GM23338 (cell line): ENCODE measurements around the gene TBC1D3B. TPM values are rescaled to one million over a fixed set of nuclear protein-coding genes. Genes with fewer than 3 reads are reported as not detected.
A peak's percentile ranks its signal among the peaks of the same experiment; 100 is the strongest.

Experiments used
- ATAC-seq: fragments of 200-7000 bp; cut with Tn5 transposase; 3 replicates; pipeline ENCODE4 v1.9.1; 2020
- DNase-seq: peaks from one replicate; pipeline ENCODE4 v3.0.0-alpha.2; 2015; ENCODE audit warnings: low spot score
- H2AFZ ChIP-seq: fragments of 200-600 bp; sonication (generic); 2 replicates; pipeline ENCODE4 v1.8.0; 2016; ENCODE audit warnings: antibody characterized with exemption, mild to moderate bottlenecking, moderate library complexity
- H3F3A ChIP-seq: fragments of 200-600 bp; sonication (generic); replicated peaks from 2 replicates; pipeline ENCODE4 v1.8.0; 2017; ENCODE audit warnings: antibody characterized with exemption, mixed run types, low read depth
- H3K27ac ChIP-seq: fragments of 200-600 bp; sonication (generic); 2 replicates; pipeline ENCODE4 v1.6.1; 2016; ENCODE audit warnings: low read depth
- H3K27me3 ChIP-seq: fragments of 200-600 bp; sonication (generic); 2 replicates; pipeline ENCODE4 v1.8.0; 2016; ENCODE audit warnings: mild to moderate bottlenecking, mixed run types, moderate library complexity; ENCODE audit not compliant: insufficient read depth
- H3K36me3 ChIP-seq: fragments of 200-600 bp; sonication (generic); 2 replicates; pipeline ENCODE4 v1.8.0; 2016; ENCODE audit warnings: mild to moderate bottlenecking; ENCODE audit not compliant: insufficient read depth
- H3K4me1 ChIP-seq: fragments of 200-600 bp; sonication (generic); 2 replicates; pipeline ENCODE4 v1.8.0; 2016; ENCODE audit warnings: mild to moderate bottlenecking, moderate library complexity; ENCODE audit not compliant: insufficient read depth
- H3K4me2 ChIP-seq: fragments of 200-600 bp; sonication (generic); 2 replicates; pipeline ENCODE4 v1.7.1; 2017; ENCODE audit warnings: mixed run types
- H3K4me3 ChIP-seq: fragments of 200-600 bp; sonication (generic); 2 replicates; pipeline ENCODE4 v1.6.1; 2016; ENCODE audit warnings: mixed run types
- H3K79me2 ChIP-seq: fragments of 200-600 bp; sonication (generic); replicated peaks from 2 replicates; pipeline ENCODE4 v1.8.0; 2017; ENCODE audit warnings: mild to moderate bottlenecking; ENCODE audit not compliant: insufficient read depth
- H3K9me2 ChIP-seq: fragments of 200-600 bp; sonication (generic); 2 replicates; pipeline ENCODE4 v1.8.0; 2017; ENCODE audit not compliant: insufficient read depth
- H4K20me1 ChIP-seq: fragments of 200-600 bp; sonication (generic); replicated peaks from 2 replicates; pipeline ENCODE4 v1.8.0; 2017; ENCODE audit warnings: mild to moderate bottlenecking; ENCODE audit not compliant: insufficient read depth
- H3K27ac Mint-ChIP-seq: 2 replicates; pipeline ENCODE4 v1.8.0; 2020; ENCODE audit warnings: inconsistent platforms, mild to moderate bottlenecking, moderate library complexity, mixed read lengths
- H3K27me3 Mint-ChIP-seq: 3 replicates; pipeline ENCODE4 v1.8.0; 2022; ENCODE audit warnings: low read depth, mild to moderate bottlenecking, moderate library complexity, mixed read lengths, inconsistent platforms; ENCODE audit not compliant: insufficient read depth, poor library complexity
- H3K36me3 Mint-ChIP-seq: 3 replicates; pipeline ENCODE4 v1.8.0; 2021; ENCODE audit warnings: low read depth, mild to moderate bottlenecking, inconsistent platforms, moderate library complexity, mixed read lengths
- H3K4me1 Mint-ChIP-seq: 3 replicates; pipeline ENCODE4 v1.8.0; 2020; ENCODE audit warnings: mild to moderate bottlenecking, inconsistent platforms, mixed read lengths
- H3K4me3 Mint-ChIP-seq: 3 replicates; pipeline ENCODE4 v1.8.0; 2021; ENCODE audit warnings: moderate library complexity, mild to moderate bottlenecking, inconsistent platforms, mixed read lengths
- H3K9me3 Mint-ChIP-seq: 3 replicates; pipeline ENCODE4 v1.8.0; 2020; ENCODE audit warnings: moderate library complexity, mild to moderate bottlenecking, inconsistent platforms, mixed read lengths
- STAT1 ChIP-seq: IDR thresholded peaks from one replicate; pipeline ENCODE4 v1.6.1; 2016; ENCODE audit warnings: antibody characterized with exemption; ENCODE audit not compliant: unreplicated experiment
- ZNF331 ChIP-seq: fragments of 250-450 bp; sonication (Bioruptor Pico); IDR thresholded peaks from 2 replicates; pipeline ENCODE4 v1.5.0; 2020; ENCODE audit warnings: low read depth, mild to moderate bottlenecking, moderate library complexity
- ZNF462 ChIP-seq: fragments of 250-450 bp; sonication (Bioruptor Pico); IDR thresholded peaks from 2 replicates; pipeline ENCODE4 v1.5.0; 2020; ENCODE audit warnings: mild to moderate bottlenecking, moderate library complexity
- polyA plus RNA-seq: library from polyadenylated mRNA; unstranded; fragments of >200 nt; fragmentation: Nextera tagmentation; extraction: Ambion mirVana; gene quantifications from 2 replicates; pipeline ENCODE4 v1.2.1, GENCODE V29; 2016
- total RNA-seq: library from RNA; depleted of rRNA; stranded (reverse); fragments of >200 nt; shearing (Covaris generic); gene quantifications from 2 replicates; pipeline ENCODE4 v1.2.3, GENCODE V29; 2014

Gene TBC1D3B
- total and polyA plus RNA-seq, 2 experiments from 2014 or later, result 0.95 to 1.3 TPM

GRCh38 chr17:36147601-36148000 is 28.8 kb downstream of the TBC1D3B start:
- H3K9me3 Mint-ChIP-seq, result no peaks in the 10 kb centered on the region
- H3K36me3 Mint-ChIP-seq, result no peaks in the 10 kb centered on the region
- no peak for ATAC-seq

More at GRCh38 chr17:36147601-36148000, 28.8 kb downstream of the TBC1D3B start:
- no peak for DNase-seq
- H3K27me3 ChIP-seq, result no peaks in the 10 kb centered on the region
- H3K4me3 Mint-ChIP-seq, result no peak overlapping the region
- H3K4me1 Mint-ChIP-seq, result peaks cover 4% of the 10 kb centered on the region; the same call in 2 of the 3 replicates
- no peak overlapping the region for H3K27ac ChIP-seq
- H4K20me1 ChIP-seq, result no peaks in the 10 kb centered on the region
- H2AFZ ChIP-seq, result no peak overlapping the region
- H3K4me3 ChIP-seq, result no peak overlapping the region
- H3K36me3 ChIP-seq, result no peaks in the 10 kb centered on the region
- no peaks in the 10 kb centered on the region for H3K4me1 ChIP-seq
- no peak for TF ChIP-seq ZNF331 (CRISPR knock-in tag)
- TF ChIP-seq STAT1, result no peak
- TF ChIP-seq ZNF462 (CRISPR knock-in tag), result no peak
- no peaks in the 10 kb centered on the region for H3K9me2 ChIP-seq
- peak overlapping the region; percentile 18; the same call in 1 of the 2 replicates for H3K27ac Mint-ChIP-seq
- H3K4me2 ChIP-seq, result no peak overlapping the region
- no peaks in the 10 kb centered on the region for H3K27me3 Mint-ChIP-seq
- no peaks in the 10 kb centered on the region for H3F3A ChIP-seq
- no peaks in the 10 kb centered on the region for H3K79me2 ChIP-seq
